ENCODE data around the gene NEUROG1.

Gene NEUROG1

DNA sequence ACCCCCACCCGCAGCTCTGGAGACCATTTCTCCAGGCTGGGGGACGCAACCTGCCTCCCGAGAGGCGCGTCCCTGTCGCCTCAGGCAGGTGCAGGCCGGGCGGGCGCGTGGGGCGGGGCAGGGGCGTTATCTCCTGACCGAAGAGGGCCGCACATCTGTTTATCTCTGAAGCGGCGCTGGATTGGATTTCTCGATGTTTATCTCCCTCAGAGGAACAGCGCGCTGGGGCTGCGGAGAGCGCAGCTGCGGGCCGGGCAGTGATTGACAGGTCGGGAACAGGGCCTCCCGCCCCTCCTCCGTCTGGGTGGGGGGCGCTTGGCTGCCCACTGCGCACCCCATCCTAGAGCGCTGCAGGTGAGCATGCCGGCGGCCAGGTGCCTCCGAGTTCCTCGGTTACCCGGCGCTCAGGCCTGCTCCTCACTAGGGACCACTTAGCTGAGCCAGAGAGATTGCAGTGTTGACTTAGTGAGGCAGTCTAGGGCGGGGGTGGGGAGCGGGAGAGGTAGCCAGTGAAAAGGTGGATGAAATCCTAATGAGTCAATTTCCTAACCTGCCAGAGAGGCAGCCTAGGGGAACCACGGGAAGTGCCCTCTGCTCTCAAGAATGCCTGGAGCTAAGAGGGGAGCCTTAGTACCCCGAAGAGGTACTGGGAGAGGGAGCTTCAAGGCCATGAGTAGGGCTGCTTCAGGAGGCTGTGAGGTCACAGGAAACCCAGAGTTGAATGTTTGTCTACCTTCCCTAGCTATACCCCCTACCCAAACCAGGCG is 44.0 kb downstream of the NEUROG1 start:
- DNase-seq, result no peak

DNA sequence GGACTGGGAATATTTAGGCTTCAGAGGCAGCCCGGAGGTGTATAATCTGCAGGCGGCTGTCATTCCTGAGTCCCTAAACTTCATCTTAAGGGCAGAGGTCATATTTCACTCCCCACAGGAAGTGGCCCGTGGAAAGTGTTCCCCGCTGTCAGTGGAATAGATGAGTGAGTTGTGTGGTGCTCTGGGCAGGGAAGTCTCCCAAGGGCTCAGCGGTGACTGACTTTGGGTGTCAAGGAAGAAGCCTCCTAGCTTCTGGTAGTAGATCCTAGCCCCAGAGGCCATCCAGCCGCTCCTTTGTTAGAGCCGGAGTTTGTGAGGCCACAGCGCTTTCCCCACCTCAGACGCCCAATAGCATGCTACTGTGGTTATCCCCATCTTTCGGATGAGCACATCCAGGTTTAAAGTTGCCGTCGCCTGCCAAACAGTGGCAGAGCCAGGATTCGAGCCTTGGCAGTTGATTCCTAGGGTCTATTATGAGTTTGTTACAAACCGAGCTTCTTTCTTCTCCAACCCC is 44.7 kb downstream of the NEUROG1 start:
- DNase-seq, result no peak

DNA sequence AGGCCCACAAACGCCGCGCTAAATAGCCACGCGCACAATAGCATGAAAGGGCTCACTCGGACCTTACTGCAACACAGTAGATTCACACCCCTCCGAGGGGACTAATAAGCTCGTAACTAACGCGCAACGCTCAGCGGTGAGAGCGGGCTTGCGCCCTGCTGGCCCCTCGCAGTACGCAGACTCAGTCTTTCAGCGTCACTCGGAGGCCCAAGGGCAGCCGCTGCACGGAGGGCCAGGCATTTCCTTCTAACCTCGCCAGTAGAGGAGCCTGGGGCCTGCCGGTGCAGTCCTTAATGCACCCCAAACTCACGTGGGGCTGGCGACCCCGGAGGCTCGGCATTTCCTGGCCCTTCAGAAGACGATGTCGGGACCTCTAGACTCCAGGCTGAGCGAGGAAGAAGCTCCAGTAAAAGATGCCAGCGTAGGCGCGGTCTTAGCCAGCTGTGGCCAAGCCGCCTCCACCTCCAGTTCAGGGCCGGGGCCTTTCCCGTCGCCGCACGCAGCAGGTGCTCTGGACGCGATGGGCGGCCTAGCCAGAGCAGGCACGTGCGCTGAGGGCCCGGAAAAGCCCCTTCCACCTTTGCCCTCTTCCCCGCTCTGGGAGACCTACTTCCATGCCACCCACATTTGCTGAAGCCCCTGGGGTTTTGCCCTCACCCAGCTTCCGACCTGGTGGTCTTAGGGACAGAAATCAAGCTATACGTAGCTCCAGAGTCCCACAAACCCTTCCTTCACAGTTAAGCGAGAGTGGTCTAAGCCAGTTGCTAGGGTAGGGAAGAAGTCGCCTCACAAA is 45.3 kb downstream of the NEUROG1 start:
- DNase-seq, result no peak

DNA sequence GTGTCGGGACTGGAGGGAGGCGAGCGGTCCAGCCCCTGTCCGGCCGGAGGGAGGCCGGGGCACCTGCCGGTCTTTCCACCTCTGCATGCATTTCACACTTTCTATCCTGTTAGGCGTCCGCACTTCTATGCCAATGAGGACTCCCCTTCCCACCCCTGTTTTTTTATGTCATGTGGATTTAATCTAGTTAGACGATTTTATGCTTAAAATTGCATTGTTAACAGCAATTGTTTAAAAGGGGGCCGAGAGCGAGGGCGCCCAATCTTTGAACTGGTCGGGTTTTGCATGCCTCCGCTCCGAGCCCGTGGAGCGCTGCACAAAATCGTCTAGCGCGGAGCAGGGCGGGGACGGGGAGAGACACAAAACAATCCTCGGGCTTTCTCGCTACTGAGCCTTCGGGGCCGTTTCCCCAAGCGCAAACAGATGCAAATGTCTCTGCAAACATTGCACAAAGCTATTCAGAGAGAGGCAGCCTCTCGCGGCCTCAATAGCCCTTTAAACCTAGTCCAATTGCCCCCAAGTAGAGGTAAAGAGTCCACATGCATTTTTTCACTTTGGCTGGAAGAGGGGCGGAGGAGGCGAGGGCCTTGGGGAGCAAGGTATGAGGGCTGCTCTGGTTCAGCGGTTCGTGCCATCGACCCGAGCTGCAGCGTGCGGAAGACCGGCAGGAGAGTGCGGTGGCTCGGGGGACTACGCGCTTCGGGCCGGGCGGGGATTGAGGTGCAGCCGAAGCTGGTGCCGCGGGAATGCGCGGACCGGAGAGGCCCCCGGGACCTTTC is 46.1 kb downstream of the NEUROG1 start:
- no peak for DNase-seq

DNA sequence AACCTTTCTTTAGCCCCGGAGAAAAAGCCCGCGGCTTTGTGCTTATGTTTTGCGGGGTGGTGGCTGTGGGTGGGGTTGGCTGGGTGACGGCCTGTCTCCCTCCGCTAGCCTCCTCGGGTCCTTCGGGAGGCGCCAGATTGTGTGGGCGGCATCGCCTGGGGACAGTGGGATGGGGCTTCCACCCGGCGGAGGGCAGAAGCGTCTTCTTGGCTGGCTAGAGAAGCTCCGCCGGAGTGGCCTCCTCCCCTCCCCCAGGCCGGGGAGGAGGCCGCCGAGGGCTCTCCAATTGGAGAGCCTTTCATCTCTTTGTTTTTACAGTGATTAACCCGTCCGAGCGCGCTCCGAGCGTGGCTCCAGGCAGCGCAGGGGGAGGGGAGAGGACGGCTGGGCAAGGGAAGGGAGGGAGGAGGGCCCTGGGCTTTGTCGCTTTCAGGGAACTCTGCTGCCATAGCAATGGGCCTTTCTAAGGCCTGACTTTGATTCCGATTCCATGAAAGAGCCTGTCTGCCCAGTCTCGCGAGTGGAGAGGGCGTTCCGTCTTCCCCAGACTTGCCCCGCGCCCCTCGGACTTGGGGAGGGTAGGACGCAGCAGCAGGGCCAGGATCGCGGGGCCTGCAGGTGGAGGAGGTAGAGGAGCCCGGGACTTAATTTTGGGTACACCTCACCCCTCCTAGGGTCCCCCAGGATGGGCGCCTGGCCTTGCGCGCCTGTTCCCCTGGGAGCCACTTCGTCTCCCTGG is 46.9 kb downstream of the NEUROG1 start:
- peak; percentile 31 to 33 for DNase-seq

DNA sequence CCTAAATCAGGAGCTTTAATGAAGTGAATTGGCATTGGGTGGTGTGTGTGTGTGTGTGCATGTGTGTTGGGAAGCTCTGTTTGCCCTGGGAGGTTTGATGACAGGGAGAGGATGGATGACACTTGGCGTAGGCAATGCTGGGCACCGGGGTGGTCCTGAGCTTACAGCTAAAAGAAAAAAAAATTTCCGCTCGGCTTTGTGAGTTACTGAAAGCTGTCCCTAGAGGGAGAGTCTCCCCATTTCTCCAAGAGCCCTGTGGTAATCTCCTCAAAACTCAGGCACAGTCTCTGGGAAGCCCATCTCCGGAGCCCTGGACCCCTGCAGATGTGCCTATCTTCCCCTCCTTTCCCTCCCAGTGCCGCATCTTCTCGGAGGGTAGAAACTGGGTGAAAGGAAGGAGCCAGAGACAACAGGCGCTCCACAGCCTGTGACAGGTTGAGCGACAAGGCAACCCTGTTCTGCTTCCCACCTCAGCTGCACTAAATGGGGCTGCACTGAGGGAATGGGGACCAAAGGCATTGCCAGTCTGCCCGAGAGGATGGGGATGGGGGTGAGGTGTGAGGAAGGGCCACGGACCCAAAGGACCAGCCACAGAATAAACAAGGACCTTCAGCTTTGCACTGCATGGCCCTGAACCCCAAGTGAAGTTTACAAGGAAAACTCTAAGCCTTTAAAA is 47.8 kb downstream of the NEUROG1 start:
- DNase-seq, result no peak

DNA sequence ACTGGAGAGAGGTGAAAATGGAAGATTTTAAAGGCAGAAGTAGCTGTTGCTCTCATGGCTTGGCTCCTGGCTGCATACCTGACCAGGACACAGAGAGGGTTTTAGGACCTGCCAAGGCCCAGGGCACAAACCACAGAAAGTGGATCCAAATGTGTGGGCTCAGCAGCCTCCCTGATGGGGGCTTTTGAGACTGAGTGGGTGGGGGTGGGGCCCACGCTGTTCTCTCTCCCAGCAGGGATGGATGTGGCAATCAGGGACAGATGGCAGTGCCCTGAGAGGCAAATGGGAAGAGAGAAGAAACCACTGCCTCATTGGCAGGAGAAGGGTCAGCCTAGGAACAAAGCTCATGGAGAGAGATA is 48.7 kb downstream of the NEUROG1 start:
- DNase-seq, result no peak

DNA sequence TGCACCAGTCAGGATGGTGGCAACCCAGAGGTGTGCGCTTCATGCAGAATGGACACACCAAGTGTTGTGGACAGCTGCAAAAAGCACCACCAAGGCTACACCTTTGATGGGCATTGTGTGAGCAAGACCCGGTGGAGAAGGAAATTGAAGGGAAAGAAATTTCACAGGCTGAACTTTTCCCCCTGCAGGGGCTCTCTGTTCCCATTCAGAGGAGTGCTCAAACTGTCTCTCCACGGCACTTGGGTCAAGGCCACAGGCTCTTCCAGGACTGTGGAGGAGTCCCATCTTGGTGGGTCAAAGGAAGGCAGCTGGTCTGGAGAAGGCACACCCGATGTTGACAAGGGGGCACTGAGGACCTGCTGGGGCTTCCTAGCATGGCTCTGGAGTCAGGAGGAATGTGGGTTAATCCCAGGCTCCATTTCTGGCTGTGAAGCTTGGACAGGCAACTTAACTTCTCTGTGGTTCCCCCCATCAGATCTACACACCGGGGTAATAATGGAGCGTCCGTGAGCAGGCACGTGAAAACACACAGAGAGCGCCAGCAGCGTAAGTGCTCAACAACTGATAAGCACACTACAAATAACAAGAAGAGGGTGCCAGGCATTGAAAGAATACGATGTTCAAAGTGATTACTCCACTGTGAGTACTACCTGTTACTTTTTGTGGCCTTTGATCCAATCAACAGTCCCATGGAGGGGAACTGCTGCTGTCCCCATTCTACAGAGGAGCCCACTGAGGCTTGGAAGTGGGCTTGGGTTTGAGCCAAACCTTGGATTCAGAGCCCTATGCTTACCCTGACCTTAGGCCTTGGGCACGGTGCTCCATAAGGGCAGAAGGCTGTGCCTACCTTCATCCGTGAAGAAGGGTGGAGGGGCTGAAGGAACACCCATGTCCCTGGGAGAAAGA is 49.4 kb downstream of the NEUROG1 start:
- DNase-seq, result no peak

DNA sequence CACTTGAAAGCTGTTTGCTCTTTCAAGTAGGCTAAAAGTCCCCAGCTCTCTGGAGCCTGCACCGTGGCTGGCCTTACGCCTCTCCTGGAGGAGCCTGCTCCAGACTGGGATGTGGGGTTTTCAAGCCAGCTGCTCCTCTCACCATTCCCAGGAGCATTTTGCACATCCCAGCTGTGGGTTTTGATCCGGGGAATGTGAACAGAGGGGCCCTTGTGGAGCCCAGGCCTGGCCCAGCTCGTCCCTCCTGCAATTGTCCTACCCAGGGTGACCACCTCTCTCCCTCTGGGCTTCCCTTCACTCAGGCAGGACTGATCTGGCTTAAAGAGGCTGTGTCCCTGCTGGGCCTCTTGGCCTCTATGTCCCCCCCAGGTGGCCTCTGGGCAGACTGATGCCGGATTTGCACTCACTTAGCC is 51.1 kb downstream of the NEUROG1 start:
- DNase-seq, result no peak
